ENCODE measurements around the gene MICOS13.

The MICOS13 gene

DNA sequence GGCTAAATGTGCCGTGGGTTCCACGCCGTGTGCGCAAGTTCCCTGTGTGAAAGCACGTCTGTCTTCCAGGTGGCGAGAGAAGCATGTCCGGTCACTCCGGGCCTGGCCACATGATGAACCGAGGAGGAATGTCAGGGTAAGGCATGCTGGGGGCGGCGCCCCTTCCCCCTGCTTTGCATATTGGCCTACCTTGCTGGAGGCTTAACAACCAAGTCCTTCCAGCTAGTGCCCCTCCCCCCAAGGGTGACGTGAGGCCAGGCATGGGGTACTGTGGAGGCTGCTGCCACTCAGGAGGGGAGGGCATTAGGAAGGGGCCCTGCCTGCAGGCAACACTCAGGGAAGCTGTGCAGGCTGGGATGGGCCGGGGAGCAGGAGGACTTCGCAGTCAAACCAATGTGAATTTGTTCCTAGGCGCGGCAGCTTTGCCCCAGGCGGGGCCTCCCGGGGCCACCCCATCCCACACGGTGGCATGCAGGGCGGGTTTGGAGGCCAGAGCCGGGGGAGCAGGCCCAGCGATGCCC is 12.5 kb downstream of the MICOS13 start:
- no peak for DNase-seq (ENCODE audit: low read depth)

DNA sequence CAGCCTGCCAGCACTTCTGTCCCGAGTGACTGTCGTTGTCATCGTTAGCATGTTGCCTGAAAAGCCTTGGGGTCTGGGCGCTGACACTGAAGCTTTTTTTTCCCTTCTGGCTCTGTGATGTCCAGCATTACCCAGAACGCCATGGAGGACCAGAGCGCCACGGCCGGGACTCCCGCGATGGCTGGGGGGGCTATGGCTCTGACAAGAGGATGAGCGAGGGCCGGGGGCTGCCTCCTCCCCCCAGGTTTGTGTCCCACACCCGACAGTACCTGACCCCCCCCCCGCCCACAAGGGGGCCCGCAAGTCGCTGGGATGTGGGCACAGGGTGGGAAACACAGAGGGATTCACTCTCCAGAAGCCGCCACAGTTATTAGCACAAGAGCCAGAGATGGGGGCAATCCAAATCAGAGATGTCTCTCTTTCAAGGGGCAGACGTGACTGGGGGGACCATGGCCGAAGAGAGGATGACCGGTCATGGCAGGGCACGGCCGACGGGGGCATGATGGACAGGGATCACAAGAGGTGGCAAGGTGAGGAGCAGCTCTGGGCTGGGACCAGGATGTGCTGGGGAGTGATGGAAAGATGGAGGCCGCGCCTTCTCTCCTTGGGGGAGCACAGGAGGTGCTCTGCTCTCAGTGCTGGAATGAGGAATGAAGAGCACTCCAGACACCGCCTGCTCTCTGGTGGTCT is 13.2 kb downstream of the MICOS13 start:
- DNase-seq (ENCODE audit: low read depth), result no peak

DNA sequence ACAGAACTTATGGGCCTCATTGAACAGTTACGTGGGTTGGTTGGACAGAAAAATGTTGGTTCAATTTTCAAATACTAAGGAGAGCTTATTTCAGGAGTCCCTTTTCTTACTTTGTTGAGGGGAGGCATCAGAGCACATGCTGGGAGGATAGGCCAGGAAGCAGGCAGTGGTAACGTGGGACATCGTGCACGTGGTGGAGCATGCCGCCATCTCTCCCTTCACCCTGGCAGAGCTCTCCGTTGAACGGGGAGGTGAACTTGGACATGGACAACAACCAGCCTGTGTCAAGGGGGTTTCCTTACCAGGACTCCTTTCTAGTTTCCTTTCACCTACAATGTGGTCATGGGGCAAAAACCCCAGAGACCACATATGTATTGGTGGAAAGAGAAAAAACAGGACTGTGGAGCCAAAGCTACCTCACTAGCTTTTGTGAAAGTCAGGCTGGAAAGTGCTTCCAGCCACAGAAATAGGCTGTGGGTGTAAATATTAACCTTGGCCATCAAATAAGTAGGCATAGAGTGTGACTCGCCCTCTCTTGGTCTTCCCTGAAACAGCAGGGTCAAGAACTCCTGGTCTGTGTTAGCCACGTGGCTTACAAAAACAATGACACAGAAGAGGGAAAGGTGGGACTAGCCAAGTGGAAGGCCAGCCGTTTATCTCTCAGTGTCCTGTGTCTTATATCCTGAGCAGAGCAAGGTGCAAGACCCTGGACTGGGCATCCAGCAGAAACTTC is 14.4 kb downstream of the MICOS13 start:
- no peak for DNase-seq (ENCODE audit: low read depth)

DNA sequence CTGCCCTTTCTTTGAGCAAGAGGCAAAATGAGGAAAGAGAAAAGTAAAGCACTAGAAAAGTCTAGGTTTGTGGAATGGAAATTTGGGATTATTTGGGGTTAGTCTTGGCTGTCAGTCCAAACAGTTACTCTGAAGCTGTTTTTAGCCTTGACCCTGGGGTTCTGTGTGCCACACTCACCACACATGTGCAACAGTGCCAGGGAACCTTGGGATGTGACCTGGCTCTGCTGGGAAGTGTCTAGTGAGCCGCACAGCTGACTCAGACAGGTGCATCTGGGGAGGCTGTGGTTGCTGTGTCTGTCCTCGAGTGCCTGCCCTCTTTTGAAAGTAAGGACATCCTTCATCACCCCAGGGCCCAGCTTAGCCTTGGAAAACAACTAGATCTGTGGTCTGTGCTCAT is 15.8 kb downstream of the MICOS13 start:
- no peak for DNase-seq (ENCODE audit: low read depth)

DNA sequence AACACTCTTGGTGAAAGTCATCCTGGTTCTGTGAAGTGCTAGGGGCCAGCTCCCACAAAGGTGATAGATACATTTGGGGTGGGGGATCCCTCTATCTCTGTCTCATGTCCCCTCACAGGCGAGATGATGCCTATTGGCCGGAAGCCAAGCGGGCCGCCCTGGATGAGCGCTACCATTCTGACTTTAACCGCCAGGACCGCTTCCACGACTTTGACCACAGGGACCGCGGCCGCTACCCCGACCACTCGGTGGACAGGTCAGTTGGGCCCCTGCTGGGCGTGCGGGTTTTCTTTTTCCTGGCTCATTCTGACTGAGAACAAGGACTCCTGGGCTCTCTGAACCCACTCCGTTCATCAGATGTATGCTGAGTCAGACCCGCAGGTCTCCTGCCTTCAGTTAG is 16.4 kb downstream of the MICOS13 start:
- DNase-seq (ENCODE audit: low read depth), result no peak

DNA sequence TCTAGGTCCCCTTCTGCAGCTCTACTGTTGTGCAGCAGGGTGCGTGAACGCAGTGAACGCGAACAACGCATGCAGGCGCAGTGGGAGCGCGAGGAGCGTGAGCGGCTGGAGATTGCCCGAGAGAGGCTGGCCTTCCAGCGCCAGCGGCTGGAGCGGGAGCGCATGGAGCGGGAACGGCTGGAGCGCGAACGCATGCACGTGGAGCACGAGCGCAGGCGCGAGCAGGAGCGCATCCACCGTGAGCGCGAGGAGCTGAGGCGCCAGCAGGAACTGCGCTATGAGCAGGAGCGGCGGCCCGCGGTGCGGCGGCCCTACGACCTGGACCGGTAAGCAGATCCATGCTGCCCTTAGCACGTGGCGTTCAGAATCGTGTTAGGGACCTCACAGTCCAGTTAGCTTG is 18.8 kb downstream of the MICOS13 start:
- no peak for DNase-seq (ENCODE audit: low read depth)

DNA sequence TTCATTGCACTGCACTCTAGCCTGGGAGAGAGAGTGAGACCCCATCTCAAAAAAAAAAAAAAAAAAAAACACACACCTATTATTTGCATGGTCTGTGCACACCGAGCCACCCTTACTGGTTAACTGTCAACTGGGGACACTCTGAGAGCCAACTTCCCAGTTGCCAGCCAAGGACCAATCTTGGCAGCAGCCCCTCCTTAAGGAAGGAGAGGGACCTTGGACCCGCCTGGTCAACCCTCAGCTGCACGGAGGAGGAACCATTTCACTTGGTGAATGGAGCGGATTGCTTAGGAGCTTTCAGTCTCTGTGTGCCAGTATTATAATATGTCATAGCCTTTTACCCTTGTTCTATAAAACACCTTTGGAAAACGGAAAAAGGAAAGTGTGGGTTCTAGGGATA is 24.9 kb downstream of the MICOS13 start:
- DNase-seq (ENCODE audit: low read depth), result no peak

DNA sequence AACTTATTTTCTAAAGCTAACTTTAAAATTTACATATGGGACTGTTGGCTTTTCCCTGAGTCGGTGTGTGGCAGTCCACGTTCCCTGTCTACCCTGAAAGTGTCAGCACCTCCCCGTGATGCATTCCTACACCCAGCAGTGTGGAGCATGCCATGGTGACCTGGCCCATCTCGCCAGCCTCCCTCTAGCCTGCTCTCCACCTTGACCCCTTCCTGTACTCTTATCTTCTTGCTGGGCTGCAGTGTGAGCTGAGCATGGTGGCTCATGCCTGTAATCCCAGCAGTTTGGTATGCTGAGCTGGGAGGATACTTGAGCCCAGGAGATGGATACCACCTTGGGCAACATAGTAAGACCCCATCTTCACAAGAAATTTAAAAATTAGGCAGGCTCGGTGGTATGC is 25.4 kb downstream of the MICOS13 start:
- no peak for DNase-seq (ENCODE audit: low read depth)

DNA sequence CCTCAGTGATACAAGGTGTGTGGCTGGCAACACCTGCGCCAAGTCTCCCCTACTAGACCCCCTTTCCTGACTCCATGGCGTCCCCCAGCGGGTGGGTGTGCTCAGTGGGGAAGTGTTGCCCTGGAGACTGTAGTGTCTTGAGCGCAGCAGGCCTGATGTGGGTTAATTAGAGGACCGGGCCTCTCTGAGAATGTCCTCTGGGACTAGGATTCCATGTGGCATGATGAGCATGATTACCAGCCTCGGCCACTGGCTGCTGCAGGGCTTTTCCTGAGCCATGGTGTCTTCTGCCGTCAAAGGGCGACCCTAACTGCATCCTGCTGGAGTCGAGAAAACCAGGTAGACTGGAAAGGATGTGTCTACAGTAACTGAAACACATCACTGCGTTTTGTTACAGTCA is 28.1 kb downstream of the MICOS13 start:
- DNase-seq (ENCODE audit: low read depth), result no peak

DNA sequence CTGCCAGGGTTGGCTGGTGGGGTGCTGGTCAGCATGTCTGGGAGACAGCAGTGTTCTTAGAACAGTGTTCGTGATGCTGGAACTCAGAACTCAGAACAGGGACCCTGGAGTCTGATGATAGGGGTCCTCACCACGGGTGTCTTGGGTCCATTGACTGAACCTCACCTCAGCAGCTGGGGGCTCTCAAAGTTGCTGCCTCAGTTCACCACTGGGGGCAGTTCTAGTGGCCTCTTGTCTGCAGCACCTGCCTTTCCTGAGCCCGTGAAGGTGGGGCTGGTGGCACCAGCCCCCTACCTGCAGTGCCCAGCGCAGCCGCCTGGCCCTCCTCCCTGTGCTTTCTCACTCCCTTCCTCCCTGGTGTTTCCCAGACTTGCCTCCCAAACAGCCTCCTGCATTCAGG is 29.0 kb downstream of the MICOS13 start:
- no peak for DNase-seq (ENCODE audit: low read depth)

DNA sequence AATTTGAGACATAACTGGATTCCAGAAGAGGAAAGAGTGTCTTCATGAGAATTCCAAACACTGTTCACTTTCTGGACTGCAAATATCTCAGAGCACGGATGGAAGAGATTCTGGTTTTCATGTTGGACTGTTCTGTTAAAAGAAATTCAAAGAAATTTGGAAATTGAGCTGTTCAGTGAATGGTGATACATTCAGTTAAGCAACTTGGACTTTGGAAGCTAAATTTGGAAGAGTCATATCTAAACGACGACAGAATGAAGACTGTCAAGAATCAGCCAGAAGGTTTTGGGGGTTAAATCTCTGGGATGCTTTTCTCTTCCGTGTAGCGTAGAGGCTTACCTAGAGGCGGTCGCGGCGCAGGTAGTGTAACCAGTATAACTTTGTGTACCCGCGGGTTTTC is 31.9 kb downstream of the MICOS13 start:
- no peak for DNase-seq (ENCODE audit: low read depth)

DNA sequence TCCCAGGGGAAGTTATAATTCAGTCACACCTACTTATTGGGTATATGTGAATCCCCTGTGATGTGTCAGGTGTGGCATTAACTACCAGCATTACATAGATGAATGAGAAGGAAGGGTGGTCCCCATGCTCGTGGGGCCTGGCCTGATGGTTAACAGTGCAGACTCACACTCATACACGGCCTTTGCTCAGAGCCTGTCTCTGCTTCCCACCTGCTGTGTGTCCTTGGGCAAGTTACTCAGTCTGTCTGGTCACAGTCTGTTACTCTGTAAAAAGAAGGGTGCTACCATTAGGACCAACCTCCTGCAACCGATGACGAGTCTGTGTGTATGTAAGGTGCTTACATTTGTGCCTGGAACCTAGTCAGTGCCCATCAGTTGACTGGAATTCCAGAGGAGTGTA is 33.6 kb downstream of the MICOS13 start:
- DNase-seq (ENCODE audit: low read depth), result no peak

DNA sequence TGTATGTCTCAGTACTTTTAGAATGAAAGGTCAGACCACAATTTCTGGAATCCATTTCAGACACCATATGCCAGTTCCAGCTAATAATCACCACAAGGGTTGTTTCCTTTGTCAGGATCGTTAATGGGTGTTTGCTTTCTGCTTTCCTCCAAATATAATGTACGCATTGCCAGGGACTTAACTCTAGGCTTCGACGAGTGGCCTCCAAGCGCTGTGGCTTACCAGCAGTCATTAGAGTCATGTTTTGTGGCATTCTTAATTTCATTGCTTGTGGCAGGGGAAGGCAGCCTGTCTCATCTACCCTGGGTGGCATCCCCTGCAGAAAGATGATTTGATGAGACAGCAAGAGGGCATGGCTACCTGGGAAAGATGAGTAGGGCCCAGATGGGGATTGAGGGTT is 34.9 kb downstream of the MICOS13 start:
- DNase-seq (ENCODE audit: low read depth), result no peak

DNA sequence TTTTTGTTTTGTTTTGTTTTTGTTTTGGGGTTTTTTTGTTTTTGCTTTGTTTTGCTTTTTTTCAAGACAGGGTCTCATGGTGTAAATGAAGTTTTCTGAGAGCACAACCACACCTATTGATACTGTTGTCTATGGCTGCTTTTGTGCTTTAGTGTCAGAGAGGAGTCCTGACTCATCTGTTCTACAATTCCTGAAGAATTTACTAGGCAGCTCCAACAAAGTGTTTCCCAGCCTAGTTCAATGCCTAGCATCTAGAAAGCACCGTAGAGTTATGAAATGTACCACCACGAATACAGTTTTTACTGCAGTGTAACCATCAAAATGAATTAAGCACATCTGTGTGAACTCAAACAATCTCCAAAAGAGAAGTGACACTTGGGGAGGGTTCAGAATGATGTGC is 36.3 kb downstream of the MICOS13 start:
- DNase-seq (ENCODE audit: low read depth), result no peak

DNA sequence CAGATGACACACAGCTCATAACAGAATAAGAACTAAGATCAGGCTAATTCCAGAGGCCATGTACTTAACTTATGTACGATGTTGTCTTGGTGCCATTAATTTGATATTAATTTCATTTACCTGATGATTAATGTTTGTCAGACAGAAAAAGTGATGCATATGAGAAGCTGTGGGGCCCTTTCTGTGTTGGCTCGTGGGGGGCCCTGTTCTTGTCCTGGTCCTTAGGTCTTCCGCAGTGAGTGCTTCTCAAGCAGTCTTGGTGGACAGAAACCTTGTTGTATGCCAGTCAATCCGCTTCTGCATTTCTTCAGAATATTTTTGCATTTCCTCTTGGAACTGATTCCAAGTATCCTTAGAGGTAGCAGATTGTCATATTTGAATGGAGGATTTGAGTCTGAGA is 37.3 kb downstream of the MICOS13 start:
- no peak for DNase-seq (ENCODE audit: low read depth)

DNA sequence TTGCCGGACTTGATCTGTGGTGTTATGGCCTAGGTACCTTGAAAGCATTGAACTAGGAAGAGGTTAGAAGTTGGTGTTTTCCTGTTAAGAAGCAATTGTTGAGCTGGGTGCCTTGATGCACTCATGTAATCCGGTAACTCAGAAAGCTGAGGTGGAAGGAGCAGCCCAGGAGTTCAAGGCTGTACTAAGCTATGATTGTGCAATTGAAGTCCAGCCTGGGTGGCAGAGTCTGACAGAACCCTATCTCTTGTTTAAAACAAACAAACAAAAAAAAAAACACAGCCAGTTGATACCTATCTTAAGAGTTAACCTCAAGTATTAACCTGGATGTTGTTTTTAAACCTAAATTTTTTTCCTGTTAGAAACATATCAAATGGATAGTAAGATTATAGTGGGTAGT is 38.1 kb downstream of the MICOS13 start:
- no peak for DNase-seq (ENCODE audit: low read depth)

DNA sequence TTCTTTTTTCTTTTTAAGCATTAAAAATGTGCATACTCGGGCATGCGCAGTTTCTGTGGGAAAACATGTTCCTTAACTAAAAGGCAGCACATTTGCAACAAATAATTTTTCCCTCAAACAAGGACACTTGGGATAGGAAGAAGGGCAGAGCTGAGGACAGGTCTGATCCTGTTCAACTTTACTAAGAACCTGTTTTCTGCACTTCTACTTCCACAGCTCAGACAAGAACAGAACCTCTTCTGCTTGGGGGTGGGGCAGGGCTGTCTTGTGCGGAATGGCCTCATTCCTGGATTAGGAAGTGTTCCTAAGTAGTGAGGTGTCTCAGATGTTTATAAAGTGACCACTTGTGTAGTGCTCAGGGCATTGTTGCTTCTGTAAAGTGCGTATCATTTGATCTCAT is 39.1 kb downstream of the MICOS13 start:
- DNase-seq (ENCODE audit: low read depth), result no peak

DNA sequence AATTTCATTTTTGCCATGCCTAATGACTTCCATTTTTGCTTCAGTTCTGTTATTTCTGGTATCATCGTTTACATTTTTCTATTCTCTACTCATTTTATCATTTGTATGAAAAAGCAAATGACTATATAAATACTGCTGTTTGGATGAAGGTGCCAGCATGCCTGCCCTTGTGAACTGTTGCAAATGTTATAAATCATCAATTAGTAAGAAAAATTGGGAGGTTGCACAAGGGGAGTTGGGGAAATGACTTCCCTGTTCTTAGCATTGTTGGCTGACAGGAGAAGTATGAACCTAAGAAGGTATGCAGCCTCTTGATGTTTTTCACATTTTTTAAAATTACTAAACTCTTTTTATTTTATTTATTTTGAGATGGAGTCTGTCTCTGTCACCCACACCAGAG is 42.3 kb downstream of the MICOS13 start:
- no peak for DNase-seq (ENCODE audit: low read depth)

DNA sequence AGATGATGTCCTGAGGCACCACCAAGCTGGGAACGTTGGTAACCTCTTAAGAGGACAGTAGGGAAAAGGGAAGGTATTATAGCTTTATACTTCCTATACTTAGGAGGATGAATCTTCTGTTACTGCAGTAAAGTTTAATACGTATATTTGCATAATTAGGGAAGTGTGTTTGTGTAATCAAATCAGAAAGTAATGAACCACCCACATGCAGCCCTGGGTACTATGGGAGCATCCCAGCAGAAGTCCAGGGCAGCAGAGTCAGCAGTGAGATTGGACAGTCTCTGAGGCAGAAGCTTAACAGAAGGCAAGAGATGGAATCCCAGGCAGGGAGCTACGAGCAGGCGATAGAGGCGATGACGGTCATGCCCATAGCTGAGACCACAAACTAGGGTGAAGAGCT is 44.9 kb downstream of the MICOS13 start:
- no peak for DNase-seq (ENCODE audit: low read depth)

DNA sequence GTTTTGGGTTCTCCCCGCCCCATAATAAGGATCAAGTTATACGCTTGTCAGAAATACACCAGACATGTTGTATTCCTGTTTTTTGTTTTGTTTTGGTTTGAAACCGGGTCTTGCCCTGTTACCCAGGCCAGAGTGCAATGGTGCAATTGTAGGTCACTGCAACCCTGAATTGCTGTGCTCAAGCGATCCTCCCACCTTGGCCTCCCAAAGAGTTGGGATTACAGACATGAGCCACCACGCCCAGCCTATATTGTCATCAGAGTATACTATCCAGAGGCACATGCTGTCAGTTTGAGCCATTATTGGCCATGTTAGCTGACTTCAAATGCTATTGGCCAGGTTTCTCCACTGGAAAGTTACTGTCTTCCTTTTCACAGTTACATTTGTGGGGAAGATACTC is 47.7 kb downstream of the MICOS13 start:
- no peak for DNase-seq (ENCODE audit: low read depth)

DNA sequence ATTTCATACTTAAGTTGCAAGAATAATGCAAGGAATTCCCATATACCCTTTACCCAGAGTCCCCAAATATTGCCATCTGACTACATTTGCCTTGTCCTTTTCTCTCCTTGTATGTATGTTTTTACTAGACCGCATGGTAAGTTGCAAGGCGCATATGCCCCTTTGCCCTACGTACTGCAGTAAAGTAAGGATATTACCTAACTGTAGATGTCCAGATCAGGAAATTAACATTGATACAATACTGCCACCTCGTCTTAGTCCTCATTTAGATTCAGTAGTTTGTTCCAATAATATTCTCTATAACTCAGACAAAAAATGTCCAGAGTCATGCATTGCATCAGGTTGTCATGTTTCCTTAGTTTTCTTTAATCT is 48.1 kb downstream of the MICOS13 start:
- DNase-seq (ENCODE audit: low read depth), result no peak

DNA sequence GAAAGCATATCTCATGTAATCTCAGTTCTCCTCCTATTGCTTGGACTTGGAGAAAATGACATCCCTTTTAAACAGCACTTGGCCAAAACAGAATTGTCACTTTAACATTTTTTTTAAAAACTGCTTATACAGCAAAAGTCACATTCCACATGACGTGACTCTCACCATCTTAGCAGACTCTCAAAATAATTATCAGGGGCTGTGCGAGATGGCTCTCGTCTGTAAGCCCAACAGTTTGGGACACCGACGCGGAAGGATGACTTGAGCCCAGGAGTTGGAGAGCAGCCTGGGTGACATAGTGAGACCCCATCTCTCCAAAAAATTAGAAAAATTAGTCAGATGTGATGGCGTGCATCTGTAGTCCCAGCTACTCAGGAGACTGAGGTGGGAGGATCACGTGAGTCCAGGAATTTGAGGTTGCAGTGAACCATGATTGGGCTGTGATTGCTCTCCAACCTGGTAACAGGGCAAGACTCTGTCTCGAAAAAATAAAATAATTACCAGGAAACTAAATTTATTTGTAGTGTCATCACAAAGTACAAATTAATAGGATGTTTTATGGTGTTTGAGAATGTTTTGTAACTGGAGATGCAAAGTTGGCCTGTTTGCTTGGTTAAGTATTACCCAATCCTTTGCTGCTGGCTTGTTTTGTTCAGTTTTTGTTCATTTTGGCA is 48.6 kb downstream of the MICOS13 start:
- DNase-seq (ENCODE audit: low read depth), result no peak

DNA sequence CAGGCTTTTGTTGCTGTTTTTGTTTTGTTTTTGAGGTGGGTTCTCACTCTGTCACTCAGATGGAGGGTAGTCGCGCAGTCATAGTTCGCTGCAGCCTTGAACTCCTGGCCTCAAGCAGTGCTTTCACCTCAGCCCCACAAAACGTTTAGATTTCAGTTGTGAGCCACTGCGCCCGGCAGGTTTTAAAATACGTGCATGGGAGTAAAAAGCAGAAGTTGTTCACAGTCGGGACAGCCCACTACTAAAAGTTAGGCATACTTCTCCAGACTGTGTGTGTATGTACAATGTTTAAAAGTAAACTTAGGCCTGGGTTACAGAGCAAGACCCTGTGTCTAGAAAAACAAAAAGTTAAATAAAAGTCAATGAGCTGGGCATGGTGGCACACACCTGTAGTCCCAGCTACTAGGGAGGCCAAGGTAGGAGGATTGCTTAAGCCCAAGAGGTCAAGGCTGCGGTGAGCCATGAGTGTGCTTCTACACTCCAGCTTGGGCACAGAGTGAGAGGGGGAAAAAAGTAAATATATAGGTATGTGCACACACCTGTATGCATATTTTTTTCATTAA is 51.3 kb downstream of the MICOS13 start:
- DNase-seq (ENCODE audit: low read depth), result no peak

Data from stimulated activated CD8-positive, alpha-beta memory T cell treated with anti-CD3 and anti-CD28 coated beads, Interleukin-4, amount 100 ng/mL, for 24 hours (primary cell).